SK-N-SH (cell line): ENCODE results near the gene IGSF1. TPM values are rescaled to one million over a fixed set of nuclear protein-coding genes. Genes with fewer than 3 reads are reported as not detected.

Source experiments
- CTCF ChIA-PET: fragments of 300-600, 350-600 bp; formaldehyde crosslinking; extraction: SDS; loops from one replicate; lab custom pipeline; 2021; lab: Yijun Ruan, JAX
- POLR2A ChIA-PET: fragments of 350-600 bp; sonication (Branson Sonifier 250); formaldehyde crosslinking; extraction: SDS; loops from one replicate; lab custom pipeline; 2020; ENCODE audit warnings: antibody characterized with exemption, inconsistent platforms; lab: Yijun Ruan, JAX
- DNase-seq: peaks from one replicate; pipeline ENCODE4 v3.0.0; 2012
- H2AFZ ChIP-seq: fragments of 200-600 bp; sonication (generic); 2 replicates; pipeline ENCODE4 v1.8.1; 2016; ENCODE audit warnings: antibody characterized with exemption, mild to moderate bottlenecking, low read depth
- H3F3A ChIP-seq: fragments of 200-600 bp; sonication (generic); replicated peaks from 2 replicates; pipeline ENCODE3; 2016; ENCODE audit warnings: antibody characterized with exemption, mild to moderate bottlenecking; ENCODE audit not compliant: insufficient read depth
- H3K27ac ChIP-seq, 2 experiments: fragments of 200-500 bp in 1 of 2; fragments of 200-600 bp in 1 of 2; sonication (Bioruptor generic) in 1 of 2; sonication (generic), shearing (Covaris generic) in 1 of 2; 2 replicates each; pipeline versions ENCODE4 v1.5.1 to v1.6.1; 2014 to 2016; ENCODE audit warnings: low read depth in 2 of 2, inconsistent platforms in 1 of 2, low read length in 1 of 2, mild to moderate bottlenecking in 1 of 2, mixed read lengths in 1 of 2
- H3K27me3 ChIP-seq: fragments of 200-600 bp; sonication (generic), shearing (Covaris generic); 2 replicates; pipeline ENCODE4 v1.6.1; 2016; ENCODE audit warnings: mixed run types; ENCODE audit not compliant: insufficient read depth
- H3K36me3 ChIP-seq, 2 experiments: fragments of 200-500 bp in 1 of 2; fragments of 200-600 bp in 1 of 2; sonication (Bioruptor generic) in 1 of 2; sonication (generic) in 1 of 2; replicated peaks in 1 of 2; 2 replicates each; pipeline versions ENCODE3 to v1.5.1; 2014 to 2016; ENCODE audit warnings: low read length in 1 of 2, mild to moderate bottlenecking in 1 of 2; ENCODE audit not compliant: insufficient read depth in 2 of 2, control insufficient read depth in 1 of 2
- H3K4me1 ChIP-seq, 2 experiments: fragments of 200-500 bp in 1 of 2; fragments of 200-600 bp in 1 of 2; sonication (Bioruptor generic) in 1 of 2; sonication (generic), shearing (Covaris generic) in 1 of 2; 2 replicates each; pipeline versions ENCODE4 v1.5.1 to v1.6.1; 2014 to 2016; ENCODE audit warnings: low read depth in 1 of 2, low read length in 1 of 2, mixed run types in 1 of 2; ENCODE audit not compliant: insufficient read depth in 2 of 2, control insufficient read depth in 1 of 2
- H3K4me2 ChIP-seq: fragments of 200-600 bp; sonication (generic), shearing (Covaris generic); 2 replicates; pipeline ENCODE4 v1.6.1; 2017; ENCODE audit warnings: mixed run types
- H3K4me3 ChIP-seq, 2 experiments: fragments of 200-500 bp in 1 of 2; fragments of 200-600 bp in 1 of 2; sonication (Bioruptor generic) in 1 of 2; sonication (generic), shearing (Covaris generic) in 1 of 2; 2 replicates each; pipeline versions ENCODE4 v1.5.1 to v1.8.1; 2014 to 2016; ENCODE audit warnings: low read depth in 2 of 2, inconsistent platforms in 1 of 2, low read length in 1 of 2, mild to moderate bottlenecking in 1 of 2, mixed read lengths in 1 of 2, moderate library complexity in 1 of 2
- H3K79me2 ChIP-seq: fragments of 200-600 bp; sonication (generic); 2 replicates; pipeline ENCODE4 v1.8.1; 2017; ENCODE audit warnings: mild to moderate bottlenecking; ENCODE audit not compliant: insufficient read depth
- H3K9ac ChIP-seq: fragments of 200-600 bp; sonication (generic); 2 replicates; pipeline ENCODE4 v1.6.1; 2017; ENCODE audit warnings: mixed run types
- H3K9me2 ChIP-seq: fragments of 200-600 bp; sonication (generic); 2 replicates; pipeline ENCODE4 v1.6.1; 2017; ENCODE audit warnings: mixed run types
- H3K9me3 ChIP-seq: fragments of 200-600 bp; sonication (generic); 2 replicates; pipeline ENCODE4 v1.6.1; 2017; ENCODE audit warnings: mixed run types, mild to moderate bottlenecking, moderate library complexity
- H4K20me1 ChIP-seq: fragments of 200-600 bp; sonication (generic); 2 replicates; pipeline ENCODE4 v1.6.1; 2017; ENCODE audit warnings: mild to moderate bottlenecking, mixed run types; ENCODE audit not compliant: insufficient read depth
- CHD2 ChIP-seq: fragments of 150-350 bp; IDR thresholded peaks from 2 replicates; pipeline ENCODE4 v1.6.1; 2018; ENCODE audit warnings: low read length; ENCODE audit not compliant: partially characterized antibody
- CTCF ChIP-seq: fragments of 200-600 bp; sonication (generic); IDR thresholded peaks from 2 replicates; pipeline ENCODE4 v1.6.1; 2017; ENCODE audit warnings: antibody characterized with exemption, mild to moderate bottlenecking, moderate library complexity
- FOXJ3 ChIP-seq: sonication (generic); formaldehyde crosslinking; IDR thresholded peaks from 2 replicates; pipeline ENCODE4 v1.5.1; 2020; ENCODE audit warnings: mild to moderate bottlenecking, missing genetic modification reagents
- JUND ChIP-seq: IDR thresholded peaks from 2 replicates; pipeline ENCODE4 v1.4.0; 2012
- MAX ChIP-seq: IDR thresholded peaks from 2 replicates; pipeline ENCODE4 v1.4.0; 2012; ENCODE audit warnings: low read depth
- MXI1 ChIP-seq: IDR thresholded peaks from 2 replicates; pipeline ENCODE4 v1.6.1; 2012; ENCODE audit warnings: mild to moderate bottlenecking, low read depth, low read length, improper control_type of control experiment
- NFIC ChIP-seq: IDR thresholded peaks from 2 replicates; pipeline ENCODE4 v1.4.0; 2012; ENCODE audit warnings: borderline replicate concordance
- NRF1 ChIP-seq: IDR thresholded peaks from 2 replicates; pipeline ENCODE4 v1.6.1; 2012; ENCODE audit warnings: low read depth, mild to moderate bottlenecking, low read length
- PBX3 ChIP-seq: IDR thresholded peaks from 2 replicates; pipeline ENCODE4; 2012
- RAD21 ChIP-seq: IDR thresholded peaks from 2 replicates; pipeline ENCODE4 v1.6.1; 2012; ENCODE audit warnings: mild to moderate bottlenecking, low read length
- RCOR1 ChIP-seq: fragments of 150-350 bp; IDR thresholded peaks from 2 replicates; pipeline ENCODE4 v1.6.1; 2017; ENCODE audit warnings: antibody characterized with exemption, low read length
- REST ChIP-seq: IDR thresholded peaks from 2 replicates; pipeline ENCODE4 v1.6.1; 2012; ENCODE audit warnings: mild to moderate bottlenecking, low read depth, low read length, moderate library complexity
- RFX5 ChIP-seq: IDR thresholded peaks from 2 replicates; pipeline ENCODE4 v1.6.1; 2012; ENCODE audit warnings: mild to moderate bottlenecking, improper control_type of control experiment, low read length
- TEAD4 ChIP-seq: IDR thresholded peaks from 2 replicates; pipeline ENCODE4 v1.4.0; 2012; ENCODE audit warnings: mild to moderate bottlenecking, borderline replicate concordance; ENCODE audit not compliant: insufficient read depth
- USF2 ChIP-seq: fragments of 150-350 bp; IDR thresholded peaks from 2 replicates; pipeline ENCODE4 v1.6.1; 2017; ENCODE audit warnings: antibody characterized with exemption, low read length, low read depth, borderline replicate concordance
- YY1 ChIP-seq: IDR thresholded peaks from 2 replicates; pipeline ENCODE4 v1.4.0; 2012; ENCODE audit warnings: low read depth, mild to moderate bottlenecking
- WGBS: methylation state at CpG from one replicate; pipeline ENCODE4 v1.1.6; 2017; ENCODE audit warnings: low lambda C conversion rate; 5-methylcytosine and 5-hydroxymethylcytosine counted together
- polyA plus RNA-seq, 3 experiments: library from polyadenylated mRNA; depleted of rRNA; stranded (reverse); fragments of >200 nt; gene quantifications; 2 replicates each; pipeline ENCODE4 v1.2.3, GENCODE V29; 2012

The IGSF1 gene
- polyA plus RNA-seq, 1 of the 3 experiments (the other 2 are of a cell fraction), result 0.92 TPM

- TF ChIP-seq RCOR1 (no peak), TEAD4 (no peak), NRF1 (no peak), RAD21 (no peak), MAX (no peak)
Measured at GRCh38 chrX:131237363-131237762, 51.7 kb downstream of the IGSF1 start.

GRCh38 chrX:131235768-131236545, 53.1 kb downstream of the IGSF1 start:
- Histone ChIP-seq H3K27ac (no peak overlapping the region), H3K79me2 (no peaks in the 10 kb centered on the region), H3K9me2 (no peaks in the 10 kb centered on the region), H3K4me1 (no peaks in the 10 kb centered on the region), H2AFZ (no peak overlapping the region), H4K20me1 (no peaks in the 10 kb centered on the region), H3K9me3 (no peaks in the 10 kb centered on the region), H3K4me3 (no peak overlapping the region), H3K27me3 (no peaks in the 10 kb centered on the region; the same call in 1 of the 2 replicates), H3K9ac (no peak overlapping the region), H3K4me2 (no peak overlapping the region), H3K36me3 (no peaks in the 10 kb centered on the region), H3F3A (no peaks in the 10 kb centered on the region)
- CTCF ChIA-PET, result interaction anchor here (0.6 to 1.6 kb wide), 4 partner anchors 10 to 255 kb away, joined by 3 to 4 read pairs (median 3); no protein-coding TSS in a partner anchor
- DNase-seq, result no peak
- POLR2A ChIA-PET, result no interaction called here
- 29% methylated on average over 4 of the region's 4 CpGs for WGBS
- TF ChIP-seq RFX5, result no peak
- no peak for TF ChIP-seq CTCF
- no peak for TF ChIP-seq YY1
- no peak for TF ChIP-seq CHD2
- no peak for TF ChIP-seq FOXJ3 (CRISPR knock-in tag)
- no peak for TF ChIP-seq USF2
- TF ChIP-seq REST, result no peak
- no peak for TF ChIP-seq PBX3
- TF ChIP-seq JUND, result no peak
- no peak for TF ChIP-seq NRF1
- TF ChIP-seq NFIC, result no peak
- no peak for TF ChIP-seq MXI1

More at GRCh38 chrX:131237363-131237762, 51.7 kb downstream of the IGSF1 start:
- ChIA-PET CTCF (interaction anchor here (0.8 to 1.8 kb wide), 2 partner anchors 8 to 11 kb away, joined by 3 read pairs; no protein-coding TSS in a partner anchor), POLR2A (no interaction called here)
- Histone ChIP-seq H3K27ac (no peak overlapping the region), H3K9me2 (no peaks in the 10 kb centered on the region), H3K36me3 (no peaks in the 10 kb centered on the region), H3K4me3 (no peak overlapping the region), H3K4me2 (no peak overlapping the region), H3F3A (no peaks in the 10 kb centered on the region), H3K27me3 (no peaks in the 10 kb centered on the region; the same call in 1 of the 2 replicates), H3K4me1 (no peaks in the 10 kb centered on the region), H2AFZ (no peak overlapping the region), H3K9me3 (no peaks in the 10 kb centered on the region), H3K9ac (no peak overlapping the region), H3K79me2 (no peaks in the 10 kb centered on the region), H4K20me1 (no peaks in the 10 kb centered on the region)
- no peak for DNase-seq
- 3% methylated on average over 2 of the region's 2 CpGs for WGBS
